Measurements from ENCODE around the gene TYW1. TPM values are rescaled to one million over a fixed set of nuclear protein-coding genes. Genes with fewer than 3 reads are reported as not detected.
"Not testable (repeated sequence)": the region's sequence is repeated elsewhere in the genome, so short reads cannot be mapped to it uniquely, and the experiment has no call there.

TYW1 gene
- total RNA-seq, 4 donors from 2014 or later, result 19.3 to 75.6 (median 38.6) TPM

GRCh38 chr7:67223551-67223950 is 226.9 kb downstream of the TYW1 start:
- 48 to 94% methylated on average over 2 of the region's 2 CpGs for WGBS, 2 donors
- peak; percentile 56 to 82 for DNase-seq
- Histone ChIP-seq H3K4me1 (peaks cover 7 to 19% of the 10 kb centered on the region in 2 donors), H3K27ac (peak overlapping the region; percentile 25 to 67 (median 58))
- intact Hi-C loops (cut with DNase I); H3K4me3 ChIP-seq (replicated peaks in 1 of 3); H3K27me3 ChIP-seq; H3K9me3 ChIP-seq; H3K36me3 ChIP-seq: not testable (repeated sequence)
- peak in 1 of 2 donors; percentile 10 for TF ChIP-seq POLR2A (IDR thresholded peaks at IDR 0.05)

GRCh38 chr7:67226340-67226907 is 229.8 kb downstream of the TYW1 start:
- H3K36me3 ChIP-seq; H3K27ac ChIP-seq; H3K4me3 ChIP-seq (replicated peaks in 1 of 3); intact Hi-C loops (cut with DNase I); H3K9me3 ChIP-seq; H3K27me3 ChIP-seq: not testable (repeated sequence)
- DNase-seq, result peak; percentile 31 to 56
- H3K4me1 ChIP-seq, result peaks cover 7 to 19% of the 10 kb centered on the region in 2 donors
- WGBS, 2 donors, result 65 to 88% methylated on average over 4 to 5 of the region's 5 CpGs

- intact Hi-C loops (cut with DNase I); DNase-seq; H3K27me3 ChIP-seq; H3K27ac ChIP-seq; H3K36me3 ChIP-seq; H3K9me3 ChIP-seq; H3K4me3 ChIP-seq (replicated peaks in 1 of 3): not testable (repeated sequence)
- WGBS, 2 donors, result 89 to 97% methylated on average over 6 of the region's 6 CpGs
- peaks cover 7 to 19% of the 10 kb centered on the region in 2 donors for H3K4me1 ChIP-seq
Measured at GRCh38 chr7:67226967-67227366, 230.3 kb downstream of the TYW1 start.

GRCh38 chr7:67229018-67229417 is 232.4 kb downstream of the TYW1 start:
- H3K4me1 ChIP-seq, result peaks cover 1 to 17% of the 10 kb centered on the region in 2 donors
- H3K36me3 ChIP-seq; H3K27me3 ChIP-seq; H3K4me3 ChIP-seq (replicated peaks in 1 of 3); intact Hi-C loops (cut with DNase I); H3K27ac ChIP-seq; H3K9me3 ChIP-seq; DNase-seq: not testable (repeated sequence)
- WGBS, 2 donors, result 68 to 72% methylated on average over 9 of the region's 9 CpGs

GRCh38 chr7:67230029-67230428 is 233.4 kb downstream of the TYW1 start:
- H3K4me1 ChIP-seq; H3K27me3 ChIP-seq; DNase-seq; H3K27ac ChIP-seq; H3K4me3 ChIP-seq (replicated peaks in 1 of 3); H3K36me3 ChIP-seq; intact Hi-C loops (cut with DNase I); H3K9me3 ChIP-seq: not testable (repeated sequence)
- WGBS, 2 donors, result 66 to 88% methylated on average over 1 of the region's 1 CpG

- H3K27me3 ChIP-seq; H3K27ac ChIP-seq; DNase-seq; H3K4me1 ChIP-seq; H3K9me3 ChIP-seq; intact Hi-C loops (cut with DNase I); H3K36me3 ChIP-seq; H3K4me3 ChIP-seq (replicated peaks in 1 of 3): not testable (repeated sequence)
- WGBS, 2 donors, result 93 to 97% methylated on average over 7 of the region's 7 CpGs
Measured at GRCh38 chr7:67233506-67233905, 236.9 kb downstream of the TYW1 start.

GRCh38 chr7:67236216-67236615 is 239.6 kb downstream of the TYW1 start:
- DNase-seq; H3K27ac ChIP-seq; H3K36me3 ChIP-seq; intact Hi-C loops (cut with DNase I); H3K27me3 ChIP-seq; H3K9me3 ChIP-seq; H3K4me1 ChIP-seq; H3K4me3 ChIP-seq (replicated peaks in 1 of 3): not testable (repeated sequence)
- WGBS, 2 donors, result 74 to 79% methylated on average over 7 of the region's 7 CpGs

GRCh38 chr7:67242871-67243270 is 246.2 kb downstream of the TYW1 start:
- H3K36me3 ChIP-seq; H3K9me3 ChIP-seq; H3K4me1 ChIP-seq; H3K27me3 ChIP-seq; H3K4me3 ChIP-seq (replicated peaks in 1 of 3); H3K27ac ChIP-seq; intact Hi-C loops (cut with DNase I); DNase-seq: not testable (repeated sequence)
- WGBS, 2 donors, result 100% methylated on average over 1 of the region's 1 CpG

GRCh38 chr7:67248364-67248763 is 251.7 kb downstream of the TYW1 start:
- H3K36me3 ChIP-seq; H3K27me3 ChIP-seq; intact Hi-C loops (cut with DNase I); H3K4me1 ChIP-seq; DNase-seq; H3K9me3 ChIP-seq; H3K27ac ChIP-seq; H3K4me3 ChIP-seq (replicated peaks in 1 of 3): not testable (repeated sequence)
- WGBS, 2 donors, result 94 to 97% methylated on average over 5 of the region's 5 CpGs

- no peak for TF ChIP-seq CTCF (IDR thresholded peaks at IDR 0.05)
- TF ChIP-seq POLR2A (IDR thresholded peaks at IDR 0.05), result no peak
- H3K9me3 ChIP-seq, result no peaks in the 10 kb centered on the region
- H3K4me3 ChIP-seq (replicated peaks in 1 of 3), result no peak overlapping the region
- no peaks in the 10 kb centered on the region for H3K4me1 ChIP-seq
- intact Hi-C loops (cut with DNase I), result no loop called here
- 97 to 100% methylated on average over 1 of the region's 1 CpG for WGBS, 2 donors
- no peaks in the 10 kb centered on the region for H3K27me3 ChIP-seq
- H3K36me3 ChIP-seq, result no peaks in the 10 kb centered on the region
- DNase-seq, result no peak
- no peak overlapping the region for H3K27ac ChIP-seq
Measured at GRCh38 chr7:67251986-67252558, 255.4 kb downstream of the TYW1 start.

- H3K4me1 ChIP-seq; H3K36me3 ChIP-seq; DNase-seq; intact Hi-C loops (cut with DNase I); H3K27ac ChIP-seq; H3K9me3 ChIP-seq; H3K4me3 ChIP-seq (replicated peaks in 1 of 3); H3K27me3 ChIP-seq: not testable (repeated sequence)
- WGBS, 2 donors, result 96% methylated on average over 2 of the region's 3 CpGs
Measured at GRCh38 chr7:67255076-67255475, 258.4 kb downstream of the TYW1 start.

GRCh38 chr7:67257779-67258178 is 261.1 kb downstream of the TYW1 start:
- H3K9me3 ChIP-seq; intact Hi-C loops (cut with DNase I); H3K4me1 ChIP-seq; H3K27me3 ChIP-seq; H3K36me3 ChIP-seq; H3K27ac ChIP-seq; DNase-seq; H3K4me3 ChIP-seq (replicated peaks in 1 of 3): not testable (repeated sequence)
- 13 to 18% methylated on average over 1 of the region's 1 CpG for WGBS, 2 donors
